ENCODE data around the gene ZNRF1.

GRCh38 chr16:75065149-75065505 lies 66.3 kb downstream of the ZNRF1 start:
- no peak for TF ChIP-seq POLR2A (IDR thresholded peaks at IDR 0.05; ENCODE audit: borderline replicate concordance, extremely low read depth, insufficient read depth, insufficient read length)
- TF ChIP-seq CTCF (IDR thresholded peaks at IDR 0.05 in 2 of 3, conservative IDR thresholded peaks at IDR 0.05 in 1 of 3; ENCODE audit: borderline replicate concordance in 1 of 3, insufficient read depth in 1 of 3, low read depth in 2 of 3, low read length in 2 of 3), result no peak
- no peak for TF ChIP-seq SRF (IDR thresholded peaks at IDR 0.05; ENCODE audit: low read depth)
